Vagina (tissue), 2 donors: ENCODE measurements around the gene OR10A6. TPM values are rescaled to one million over a fixed set of nuclear protein-coding genes. Genes with fewer than 3 reads are reported as not detected.

Experiments
- DNase-seq, 2 donors: peaks; one replicate each; pipeline ENCODE4 v3.0.0-alpha.2; 2017; ENCODE audit errors: extremely low spot score in 2 of 2
- H3K27ac ChIP-seq: fragments of 200-600 bp; sonication (generic); one replicate; pipeline ENCODE4 v1.5.1; 2019
- H3K27me3 ChIP-seq: fragments of 200-600 bp; sonication (generic); one replicate; pipeline ENCODE4 v1.5.1; 2019
- H3K36me3 ChIP-seq, 2 donors: fragments of 200-600 bp; sonication (generic); one replicate each; pipeline ENCODE4 v1.5.1; 2017 to 2019
- H3K4me1 ChIP-seq: fragments of 200-600 bp; sonication (generic); one replicate; pipeline ENCODE4 v1.5.1; 2019
- H3K4me3 ChIP-seq, 2 donors: fragments of 200-600 bp; sonication (generic); 1 replicate in 1 of 2; 2 replicates in 1 of 2; pipeline ENCODE4 v1.5.1; 2016 to 2019
- H3K9me3 ChIP-seq: fragments of 200-600 bp; sonication (generic); one replicate; pipeline ENCODE4 v1.5.1; 2019
- CTCF ChIP-seq, 3 experiments: fragments of 450-650 bp in 2 of 3; fragments of 200-600 bp in 1 of 3; sonication (generic) in 1 of 3; IDR thresholded peaks; one replicate each; pipeline ENCODE4 v1.5.1; 2017 to 2019; ENCODE audit warnings: antibody characterized with exemption in 3 of 3, mild to moderate bottlenecking in 2 of 3, moderate library complexity in 2 of 3
- POLR2A ChIP-seq, 2 donors: fragments of 450-650 bp; IDR thresholded peaks; one replicate each; pipeline ENCODE4 v1.6.1; 2017; ENCODE audit warnings: antibody characterized with exemption in 2 of 2, mild to moderate bottlenecking in 2 of 2, moderate library complexity in 2 of 2
- POLR2AphosphoS5 ChIP-seq, 2 donors: sonication (generic); formaldehyde crosslinking; IDR thresholded peaks; one replicate each; pipeline ENCODE4 v1.9.0; 2017; ENCODE audit warnings: antibody characterized with exemption in 2 of 2, mild to moderate bottlenecking in 2 of 2, low read depth in 1 of 2; ENCODE audit not compliant: insufficient read depth in 1 of 2
- intact Hi-C: fragments of 100-400 bp; cut with DNase I; formaldehyde crosslinking; loops from one replicate; pipeline ENCODE4 v1.15.1; 2023
- small RNA-seq: library from RNA; depleted of rRNA; stranded (forward); fragments of <200 nt; gene quantifications from one replicate; pipeline ENCODE3, GENCODE V24; 2016
- total RNA-seq: library from RNA; depleted of rRNA; stranded (reverse); fragments of >200 nt; gene quantifications from one replicate; pipeline ENCODE4 v1.2.3, GENCODE V29; 2016

Gene OR10A6
- total RNA-seq, 1 donor from 2014 or later, result not detected

GRCh38 chr11:7892059-7892699 lies 38.9 kb downstream of the OR10A6 start:
- no peak overlapping the region for H3K27ac ChIP-seq
- H3K9me3 ChIP-seq, result no peaks in the 10 kb centered on the region
- TF ChIP-seq POLR2AphosphoS5 (IDR thresholded peaks at IDR 0.05; ENCODE audit: insufficient read depth in 1 of 2, low read depth in 1 of 2), result no peak
- no peak for TF ChIP-seq POLR2A (IDR thresholded peaks at IDR 0.05)
- TF ChIP-seq CTCF (IDR thresholded peaks at IDR 0.05), result no peak
- no peak overlapping the region for H3K4me3 ChIP-seq
- no peaks in the 10 kb centered on the region for H3K36me3 ChIP-seq
- intact Hi-C loops, result loop anchor here (10.0 kb wide), 1 partner anchor 93 kb away; the partner anchor contains the start of gene EIF3F
- no peaks in the 10 kb centered on the region for H3K27me3 ChIP-seq
- DNase-seq, result no peak
- no peaks in the 10 kb centered on the region for H3K4me1 ChIP-seq

GRCh38 chr11:7890417-7891172 lies 40.5 kb downstream of the OR10A6 start:
- Histone ChIP-seq H3K27ac (no peak overlapping the region), H3K4me1 (no peaks in the 10 kb centered on the region), H3K9me3 (no peaks in the 10 kb centered on the region), H3K36me3 (no peaks in the 10 kb centered on the region), H3K27me3 (no peaks in the 10 kb centered on the region), H3K4me3 (no peak overlapping the region)
- TF ChIP-seq POLR2AphosphoS5 (IDR thresholded peaks at IDR 0.05; ENCODE audit: insufficient read depth in 1 of 2, low read depth in 1 of 2) (no peak), POLR2A (IDR thresholded peaks at IDR 0.05) (no peak), CTCF (IDR thresholded peaks at IDR 0.05) (no peak)
- intact Hi-C loops, result loop anchor here (10.0 kb wide), 1 partner anchor 94 kb away; the partner anchor contains the start of gene EIF3F
- DNase-seq, result no peak

GRCh38 chr11:7889985-7890384 lies 41.1 kb downstream of the OR10A6 start:
- DNase-seq, result no peak
- no peaks in the 10 kb centered on the region for H3K4me1 ChIP-seq
- H3K27me3 ChIP-seq, result no peaks in the 10 kb centered on the region
- intact Hi-C loops, result loop anchor here (10.0 kb wide), 1 partner anchor 95 kb away; the partner anchor contains the start of gene EIF3F
- H3K9me3 ChIP-seq, result no peaks in the 10 kb centered on the region
- no peak overlapping the region for H3K4me3 ChIP-seq
- H3K36me3 ChIP-seq, result no peaks in the 10 kb centered on the region
- H3K27ac ChIP-seq, result no peak overlapping the region
- TF ChIP-seq POLR2A (IDR thresholded peaks at IDR 0.05) (no peak), POLR2AphosphoS5 (IDR thresholded peaks at IDR 0.05; ENCODE audit: insufficient read depth in 1 of 2, low read depth in 1 of 2) (no peak), CTCF (IDR thresholded peaks at IDR 0.05) (no peak)

- Histone ChIP-seq H3K9me3 (no peaks in the 10 kb centered on the region), H3K4me1 (no peaks in the 10 kb centered on the region), H3K36me3 (no peaks in the 10 kb centered on the region), H3K27me3 (no peaks in the 10 kb centered on the region), H3K27ac (no peak overlapping the region), H3K4me3 (no peak overlapping the region)
- intact Hi-C loops, result no loop called here
- DNase-seq, result no peak
- TF ChIP-seq POLR2AphosphoS5 (IDR thresholded peaks at IDR 0.05; ENCODE audit: insufficient read depth in 1 of 2, low read depth in 1 of 2) (no peak), CTCF (IDR thresholded peaks at IDR 0.05) (no peak), POLR2A (IDR thresholded peaks at IDR 0.05) (no peak)
Observed at GRCh38 chr11:7882860-7883259, 48.2 kb downstream of the OR10A6 start.

Small RNA genes within 50 kb of the gene (small RNA-seq; reads per million reads assigned to genes)
- not detected for gene COX6CP5
- gene RNU6-943P, result not detected

Other genes starting within 250 kb of the OR10A6 start
- gene OVCH2, start 224.8 kb downstream of the OR10A6 start, total RNA-seq, result not detected
- not detected for gene OR5P2, start 134.3 kb downstream of the OR10A6 start, total RNA-seq
- gene OR5P3, start 100.4 kb downstream of the OR10A6 start, total RNA-seq, result 1.7 TPM
- not detected for gene OR10A3, start 10.4 kb upstream of the OR10A6 start, total RNA-seq
- gene NLRP10, start 34.2 kb upstream of the OR10A6 start, total RNA-seq, result not detected
- gene EIF3F, start 56.1 kb upstream of the OR10A6 start, total RNA-seq, result 336 TPM
- 13.5 TPM for gene TUB, start 149.9 kb upstream of the OR10A6 start, total RNA-seq
- gene RIC3, start 237.8 kb upstream of the OR10A6 start, total RNA-seq, result 17.7 TPM